Liver (tissue), 9 donors: ENCODE data around the gene DIP2C. TPM values are rescaled to one million over a fixed set of nuclear protein-coding genes. Genes with fewer than 3 reads are reported as not detected.

ENCODE experiments used
- DNase-seq: peaks from one replicate; pipeline ENCODE4 v3.0.0-alpha.2; 2017; ENCODE audit warnings: low spot score
- H3K27ac ChIP-seq, 2 donors: one replicate each; pipeline ENCODE4 v1.7.0; 2013; ENCODE audit warnings: inconsistent platforms in 2 of 2, low read length in 2 of 2, control low read depth in 1 of 2, low read depth in 1 of 2, mild to moderate bottlenecking in 1 of 2
- H3K27me3 ChIP-seq, 4 donors: one replicate each; pipeline versions ENCODE4 v1.6.1 to v1.7.0; 2013; ENCODE audit warnings: low read length in 3 of 4, inconsistent platforms in 1 of 4, mild to moderate bottlenecking in 1 of 4, moderate library complexity in 1 of 4; ENCODE audit not compliant: control insufficient read depth in 4 of 4, insufficient read depth in 4 of 4
- H3K36me3 ChIP-seq, 4 donors: one replicate each; pipeline versions ENCODE4 v1.6.1 to v1.7.0; 2013; ENCODE audit warnings: low read length in 3 of 4, mild to moderate bottlenecking in 3 of 4, low read depth in 1 of 4, moderate library complexity in 1 of 4; ENCODE audit not compliant: control insufficient read depth in 4 of 4, insufficient read depth in 3 of 4
- H3K4me1 ChIP-seq, 4 donors: one replicate each; pipeline versions ENCODE4 v1.6.1 to v1.7.0; 2013; ENCODE audit warnings: low read length in 3 of 4, mild to moderate bottlenecking in 3 of 4, moderate library complexity in 1 of 4; ENCODE audit not compliant: control insufficient read depth in 4 of 4, insufficient read depth in 4 of 4
- H3K4me3 ChIP-seq, 3 donors: one replicate each; pipeline versions ENCODE4 v1.6.1 to v1.7.0; 2013; ENCODE audit warnings: low read length in 3 of 3, control low read depth in 1 of 3, low read depth in 1 of 3, mild to moderate bottlenecking in 1 of 3
- H3K9ac ChIP-seq, 2 donors: one replicate each; pipeline ENCODE4 v1.7.0; 2013; ENCODE audit warnings: low read length in 2 of 2, mild to moderate bottlenecking in 2 of 2, moderate library complexity in 2 of 2, control low read depth in 1 of 2, low read depth in 1 of 2
- H3K9me3 ChIP-seq, 4 donors: one replicate each; pipeline versions ENCODE4 v1.6.1 to v1.7.0; 2013; ENCODE audit warnings: low read length in 3 of 4; ENCODE audit not compliant: control insufficient read depth in 4 of 4
- EGR1 ChIP-seq, 2 donors: IDR thresholded peaks; 2 replicates each; pipeline ENCODE4 v1.6.1; 2016 to 2018; ENCODE audit warnings: antibody characterized with exemption in 2 of 2, low read depth in 2 of 2
- FOXA1 ChIP-seq: IDR thresholded peaks from 2 replicates; pipeline ENCODE4 v1.6.1; 2016; ENCODE audit warnings: antibody characterized with exemption
- FOXA2 ChIP-seq: IDR thresholded peaks from 2 replicates; pipeline ENCODE4 v1.6.1; 2016; ENCODE audit warnings: antibody characterized with exemption
- GABPA ChIP-seq, 2 donors: IDR thresholded peaks in 1 of 2; conservative IDR thresholded peaks in 1 of 2; 2 replicates each; pipeline ENCODE4 v1.6.1; 2016; ENCODE audit warnings: antibody characterized with exemption in 2 of 2, mild to moderate bottlenecking in 1 of 2, moderate library complexity in 1 of 2
- HNF4A ChIP-seq, 2 donors: conservative IDR thresholded peaks; 2 replicates each; pipeline ENCODE4 v1.6.1; 2016; ENCODE audit warnings: antibody characterized with exemption in 2 of 2, mild to moderate bottlenecking in 2 of 2
- HNF4G ChIP-seq: IDR thresholded peaks from 2 replicates; pipeline ENCODE4 v1.6.1; 2016; ENCODE audit warnings: antibody characterized with exemption
- JUND ChIP-seq, 2 donors: IDR thresholded peaks; 2 replicates each; pipeline ENCODE4 v1.6.1; 2016; ENCODE audit warnings: antibody characterized with exemption in 2 of 2
- RAD21 ChIP-seq, 2 donors: IDR thresholded peaks; 2 replicates each; pipeline ENCODE4 v1.6.1; 2016; ENCODE audit warnings: antibody characterized with exemption in 2 of 2, mild to moderate bottlenecking in 2 of 2
- RXRA ChIP-seq, 2 donors: IDR thresholded peaks; 2 replicates each; pipeline ENCODE4 v1.6.1; 2017 to 2018; ENCODE audit warnings: antibody characterized with exemption in 2 of 2, mild to moderate bottlenecking in 1 of 2
- SP1 ChIP-seq: IDR thresholded peaks from 2 replicates; pipeline ENCODE4 v1.6.1; 2018; ENCODE audit warnings: antibody characterized with exemption, mild to moderate bottlenecking
- WGBS: extraction: QIAGEN DNeasy Blood & Tissue Kit; methylation state at CpG from one replicate; pipeline ENCODE4 v1.1.7; 2013; 5-methylcytosine and 5-hydroxymethylcytosine counted together
- polyA plus RNA-seq, 2 donors: library from polyadenylated mRNA; stranded (reverse) in 1 of 2; unstranded in 1 of 2; fragments of 200-250 nt in 1 of 2; fragments of >200 nt in 1 of 2; fragmentation: Nextera tagmentation in 1 of 2; extraction: Ambion mirVana in 1 of 2; gene quantifications; one replicate each; pipeline versions ENCODE4 v1.2.1 to v1.2.3, GENCODE V29; 2013 to 2015
- total RNA-seq, 2 donors: library from RNA; depleted of rRNA; stranded (reverse); fragments of >200 nt; gene quantifications; one replicate each; pipeline ENCODE4 v1.2.3, GENCODE V29; 2014
- TF ChIP-seq, protein P1 (sequence below): IDR thresholded peaks from 2 replicates; pipeline ENCODE4 v1.6.1; 2016; ENCODE audit warnings: antibody characterized with exemption, mild to moderate bottlenecking
- TF ChIP-seq, protein P2 (sequence below): IDR thresholded peaks from 2 replicates; pipeline ENCODE4 v1.6.1; 2016; ENCODE audit warnings: antibody characterized with exemption
- TF ChIP-seq, protein P3 (sequence below): fragments of 150-350 bp; IDR thresholded peaks from 2 replicates; pipeline ENCODE4 v1.5.1; 2017; ENCODE audit warnings: improper control_type of control experiment, low read depth, low read length; ENCODE audit not compliant: missing input control
- TF ChIP-seq, protein P4 (sequence below): IDR thresholded peaks from 2 replicates; pipeline ENCODE4 v1.6.1; 2016; ENCODE audit warnings: antibody characterized with exemption
- donor health status: healthy.
- donor health status: healthy.
- donor health status: healthy.
- donor health status: healthy.
- donor health status: healthy.

Gene DIP2C
- total and polyA plus RNA-seq, 4 donors, result 4.2 to 12.2 (median 5.7) TPM

DNA sequence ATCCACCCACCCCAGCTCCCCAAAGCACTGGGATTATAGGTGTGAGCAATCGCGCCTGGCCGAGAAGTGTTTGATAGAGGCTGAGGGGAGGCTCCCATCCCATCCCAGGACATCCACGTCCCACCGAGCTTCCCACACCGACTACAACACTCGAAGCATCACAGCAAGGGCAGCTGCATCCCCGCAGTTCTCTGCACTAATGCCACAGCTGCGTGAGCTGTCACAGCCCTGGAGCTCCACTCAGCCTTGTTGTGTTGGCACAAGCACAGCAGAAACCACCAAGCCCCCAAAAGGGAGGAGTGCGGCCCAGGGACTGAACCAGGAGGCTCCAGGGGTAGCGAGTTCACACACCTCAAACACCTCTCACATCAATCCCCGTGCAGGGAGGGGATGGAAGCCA, 121.6 kb downstream of the DIP2C start:
- Histone ChIP-seq H3K4me3 (no peak overlapping the region), H3K4me1 (no peaks in the 10 kb centered on the region), H3K27me3 (no peaks in the 10 kb centered on the region), H3K36me3 (no peaks in the 10 kb centered on the region), H3K9ac (no peak overlapping the region), H3K27ac (no peak overlapping the region), H3K9me3 (peaks cover 0 to 3% (median 0%) of the 10 kb centered on the region in 4 donors)
- 95% methylated on average over 12 of the region's 12 CpGs for WGBS
- no peak for DNase-seq
- no peak for TF ChIP-seq HNF4G
- no peak for TF ChIP-seq GABPA (IDR thresholded peaks at IDR 0.05 in 1 of 2, conservative IDR thresholded peaks at IDR 0.05 in 1 of 2)
- no peak for TF ChIP-seq SP1
- no peak for TF ChIP-seq HNF4A (conservative IDR thresholded peaks at IDR 0.05)
- TF ChIP-seq JUND (IDR thresholded peaks at IDR 0.05), result no peak
- TF ChIP-seq, protein P1, sequence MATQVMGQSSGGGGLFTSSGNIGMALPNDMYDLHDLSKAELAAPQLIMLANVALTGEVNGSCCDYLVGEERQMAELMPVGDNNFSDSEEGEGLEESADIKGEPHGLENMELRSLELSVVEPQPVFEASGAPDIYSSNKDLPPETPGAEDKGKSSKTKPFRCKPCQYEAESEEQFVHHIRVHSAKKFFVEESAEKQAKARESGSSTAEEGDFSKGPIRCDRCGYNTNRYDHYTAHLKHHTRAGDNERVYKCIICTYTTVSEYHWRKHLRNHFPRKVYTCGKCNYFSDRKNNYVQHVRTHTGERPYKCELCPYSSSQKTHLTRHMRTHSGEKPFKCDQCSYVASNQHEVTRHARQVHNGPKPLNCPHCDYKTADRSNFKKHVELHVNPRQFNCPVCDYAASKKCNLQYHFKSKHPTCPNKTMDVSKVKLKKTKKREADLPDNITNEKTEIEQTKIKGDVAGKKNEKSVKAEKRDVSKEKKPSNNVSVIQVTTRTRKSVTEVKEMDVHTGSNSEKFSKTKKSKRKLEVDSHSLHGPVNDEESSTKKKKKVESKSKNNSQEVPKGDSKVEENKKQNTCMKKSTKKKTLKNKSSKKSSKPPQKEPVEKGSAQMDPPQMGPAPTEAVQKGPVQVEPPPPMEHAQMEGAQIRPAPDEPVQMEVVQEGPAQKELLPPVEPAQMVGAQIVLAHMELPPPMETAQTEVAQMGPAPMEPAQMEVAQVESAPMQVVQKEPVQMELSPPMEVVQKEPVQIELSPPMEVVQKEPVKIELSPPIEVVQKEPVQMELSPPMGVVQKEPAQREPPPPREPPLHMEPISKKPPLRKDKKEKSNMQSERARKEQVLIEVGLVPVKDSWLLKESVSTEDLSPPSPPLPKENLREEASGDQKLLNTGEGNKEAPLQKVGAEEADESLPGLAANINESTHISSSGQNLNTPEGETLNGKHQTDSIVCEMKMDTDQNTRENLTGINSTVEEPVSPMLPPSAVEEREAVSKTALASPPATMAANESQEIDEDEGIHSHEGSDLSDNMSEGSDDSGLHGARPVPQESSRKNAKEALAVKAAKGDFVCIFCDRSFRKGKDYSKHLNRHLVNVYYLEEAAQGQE, result no peak
- no peak for TF ChIP-seq EGR1 (IDR thresholded peaks at IDR 0.05; ENCODE audit: low read depth in 2 of 2)
- TF ChIP-seq, protein P2, sequence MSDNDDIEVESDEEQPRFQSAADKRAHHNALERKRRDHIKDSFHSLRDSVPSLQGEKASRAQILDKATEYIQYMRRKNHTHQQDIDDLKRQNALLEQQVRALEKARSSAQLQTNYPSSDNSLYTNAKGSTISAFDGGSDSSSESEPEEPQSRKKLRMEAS, result no peak
- TF ChIP-seq FOXA2, result no peak
- TF ChIP-seq, protein P3, sequence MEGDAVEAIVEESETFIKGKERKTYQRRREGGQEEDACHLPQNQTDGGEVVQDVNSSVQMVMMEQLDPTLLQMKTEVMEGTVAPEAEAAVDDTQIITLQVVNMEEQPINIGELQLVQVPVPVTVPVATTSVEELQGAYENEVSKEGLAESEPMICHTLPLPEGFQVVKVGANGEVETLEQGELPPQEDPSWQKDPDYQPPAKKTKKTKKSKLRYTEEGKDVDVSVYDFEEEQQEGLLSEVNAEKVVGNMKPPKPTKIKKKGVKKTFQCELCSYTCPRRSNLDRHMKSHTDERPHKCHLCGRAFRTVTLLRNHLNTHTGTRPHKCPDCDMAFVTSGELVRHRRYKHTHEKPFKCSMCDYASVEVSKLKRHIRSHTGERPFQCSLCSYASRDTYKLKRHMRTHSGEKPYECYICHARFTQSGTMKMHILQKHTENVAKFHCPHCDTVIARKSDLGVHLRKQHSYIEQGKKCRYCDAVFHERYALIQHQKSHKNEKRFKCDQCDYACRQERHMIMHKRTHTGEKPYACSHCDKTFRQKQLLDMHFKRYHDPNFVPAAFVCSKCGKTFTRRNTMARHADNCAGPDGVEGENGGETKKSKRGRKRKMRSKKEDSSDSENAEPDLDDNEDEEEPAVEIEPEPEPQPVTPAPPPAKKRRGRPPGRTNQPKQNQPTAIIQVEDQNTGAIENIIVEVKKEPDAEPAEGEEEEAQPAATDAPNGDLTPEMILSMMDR, result no peak

DNA sequence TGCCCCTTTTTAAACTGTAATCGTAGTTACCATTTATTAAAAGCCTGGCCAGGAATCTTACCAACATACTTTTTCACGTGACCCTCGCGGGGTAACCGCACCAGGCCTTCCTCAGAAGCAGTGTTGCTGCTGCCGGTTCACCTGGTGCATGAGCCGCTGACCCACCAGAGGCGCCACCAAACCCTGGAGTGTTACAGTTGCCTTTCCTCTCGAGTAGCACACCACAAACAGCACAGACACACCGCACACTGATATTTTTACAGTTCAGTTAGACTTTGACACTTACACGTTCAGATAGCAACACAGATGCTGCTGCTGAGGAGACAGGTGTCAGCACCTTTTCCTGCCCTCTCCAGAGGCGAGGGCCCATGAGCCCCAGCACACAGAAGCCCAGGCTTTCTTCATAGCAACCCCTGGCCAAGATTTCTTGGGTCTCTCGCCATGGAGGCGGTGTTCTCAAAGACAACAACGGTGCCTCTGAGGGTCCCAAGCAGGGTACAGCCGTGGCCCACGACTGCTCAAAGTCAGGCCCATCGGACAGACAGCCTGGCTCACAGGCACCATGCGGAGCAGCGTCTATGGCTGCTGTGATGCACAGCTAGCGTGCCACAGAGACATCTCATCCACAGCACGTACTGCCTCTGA, 123.1 kb downstream of the DIP2C start:
- Histone ChIP-seq H3K27ac (no peak overlapping the region), H3K27me3 (no peaks in the 10 kb centered on the region), H3K9ac (no peak overlapping the region), H3K9me3 (peaks cover 0 to 3% (median 0%) of the 10 kb centered on the region in 4 donors), H3K36me3 (no peaks in the 10 kb centered on the region), H3K4me3 (no peak overlapping the region), H3K4me1 (no peaks in the 10 kb centered on the region)
- TF ChIP-seq FOXA1 (no peak), RXRA (IDR thresholded peaks at IDR 0.05) (no peak), FOXA2 (no peak), EGR1 (IDR thresholded peaks at IDR 0.05; ENCODE audit: low read depth in 2 of 2) (no peak), GABPA (IDR thresholded peaks at IDR 0.05 in 1 of 2, conservative IDR thresholded peaks at IDR 0.05 in 1 of 2) (no peak), RAD21 (IDR thresholded peaks at IDR 0.05) (no peak)
- TF ChIP-seq, protein P4, sequence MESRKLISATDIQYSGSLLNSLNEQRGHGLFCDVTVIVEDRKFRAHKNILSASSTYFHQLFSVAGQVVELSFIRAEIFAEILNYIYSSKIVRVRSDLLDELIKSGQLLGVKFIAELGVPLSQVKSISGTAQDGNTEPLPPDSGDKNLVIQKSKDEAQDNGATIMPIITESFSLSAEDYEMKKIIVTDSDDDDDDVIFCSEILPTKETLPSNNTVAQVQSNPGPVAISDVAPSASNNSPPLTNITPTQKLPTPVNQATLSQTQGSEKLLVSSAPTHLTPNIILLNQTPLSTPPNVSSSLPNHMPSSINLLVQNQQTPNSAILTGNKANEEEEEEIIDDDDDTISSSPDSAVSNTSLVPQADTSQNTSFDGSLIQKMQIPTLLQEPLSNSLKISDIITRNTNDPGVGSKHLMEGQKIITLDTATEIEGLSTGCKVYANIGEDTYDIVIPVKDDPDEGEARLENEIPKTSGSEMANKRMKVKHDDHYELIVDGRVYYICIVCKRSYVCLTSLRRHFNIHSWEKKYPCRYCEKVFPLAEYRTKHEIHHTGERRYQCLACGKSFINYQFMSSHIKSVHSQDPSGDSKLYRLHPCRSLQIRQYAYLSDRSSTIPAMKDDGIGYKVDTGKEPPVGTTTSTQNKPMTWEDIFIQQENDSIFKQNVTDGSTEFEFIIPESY, result no peak
- DNase-seq, result no peak
- 93% methylated on average over 22 of the region's 22 CpGs for WGBS
